GM19351 (cell line): ENCODE results near the gene UBE2G2.

ENCODE experiments used
- ATAC-seq: cut with Tn5 transposase; IDR thresholded peaks from one replicate; pipeline ENCODE4 v1.9.1; 2021; ENCODE audit warnings: mild to moderate bottlenecking, moderate library complexity; ENCODE audit not compliant: unreplicated experiment

UBE2G2 gene

GRCh38 chr21:44753357-44753756 lies 48.3 kb downstream of the UBE2G2 start:
- ATAC-seq: no peak

GRCh38 chr21:44752671-44753235 lies 48.9 kb downstream of the UBE2G2 start:
- no peak for ATAC-seq

GRCh38 chr21:44751799-44752636 lies 49.6 kb downstream of the UBE2G2 start:
- ATAC-seq: no peak

- no peak for ATAC-seq
Measured at GRCh38 chr21:44751186-44751798, 50.3 kb downstream of the UBE2G2 start.

GRCh38 chr21:44750675-44751025 lies 51.0 kb downstream of the UBE2G2 start:
- ATAC-seq: no peak

- ATAC-seq: no peak
Measured at GRCh38 chr21:44749759-44750674, 51.6 kb downstream of the UBE2G2 start.

- no peak for ATAC-seq
Measured at GRCh38 chr21:44749116-44749758, 52.4 kb downstream of the UBE2G2 start.

GRCh38 chr21:44748621-44749020 lies 53.0 kb downstream of the UBE2G2 start:
- no peak for ATAC-seq

- no peak for ATAC-seq
Measured at GRCh38 chr21:44742418-44743153, 59.0 kb downstream of the UBE2G2 start.

GRCh38 chr21:44741921-44742320 lies 59.7 kb downstream of the UBE2G2 start:
- ATAC-seq: no peak

GRCh38 chr21:44740742-44741141 lies 60.9 kb downstream of the UBE2G2 start:
- no peak for ATAC-seq

- no peak for ATAC-seq
Measured at GRCh38 chr21:44739316-44739715, 62.3 kb downstream of the UBE2G2 start.

GRCh38 chr21:44738621-44739020 lies 63.0 kb downstream of the UBE2G2 start:
- ATAC-seq: no peak

GRCh38 chr21:44737706-44738354 lies 63.8 kb downstream of the UBE2G2 start:
- ATAC-seq: no peak

GRCh38 chr21:44736291-44737004 lies 65.2 kb downstream of the UBE2G2 start:
- ATAC-seq: no peak

- no peak for ATAC-seq
Measured at GRCh38 chr21:44735821-44736220, 65.8 kb downstream of the UBE2G2 start.

GRCh38 chr21:44734841-44735240 lies 66.8 kb downstream of the UBE2G2 start:
- no peak for ATAC-seq

- no peak for ATAC-seq
Measured at GRCh38 chr21:44734026-44734745, 67.4 kb downstream of the UBE2G2 start.
